Measurements from ENCODE around the gene HNRNPU.

DNA sequence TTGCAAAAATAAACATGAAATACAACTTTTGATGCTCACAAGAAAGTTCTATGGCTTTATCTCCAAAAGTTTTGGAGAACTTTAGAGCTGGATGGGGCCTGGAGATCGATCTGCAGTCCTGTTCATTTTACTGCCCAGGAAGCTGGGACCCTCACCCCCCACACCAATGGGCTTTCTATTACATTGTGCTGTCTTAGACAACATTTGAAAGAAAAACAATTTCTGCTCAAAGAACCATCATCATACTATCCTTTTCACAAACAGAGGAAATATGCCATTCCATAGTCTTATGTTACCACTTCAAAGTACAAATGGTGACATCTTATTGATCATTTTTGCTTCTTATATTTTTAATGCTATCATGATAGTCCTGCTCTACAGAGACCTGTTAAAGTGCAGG is 2.0 kb upstream of the HNRNPU start:
- TF ChIP-seq, protein P1, sequence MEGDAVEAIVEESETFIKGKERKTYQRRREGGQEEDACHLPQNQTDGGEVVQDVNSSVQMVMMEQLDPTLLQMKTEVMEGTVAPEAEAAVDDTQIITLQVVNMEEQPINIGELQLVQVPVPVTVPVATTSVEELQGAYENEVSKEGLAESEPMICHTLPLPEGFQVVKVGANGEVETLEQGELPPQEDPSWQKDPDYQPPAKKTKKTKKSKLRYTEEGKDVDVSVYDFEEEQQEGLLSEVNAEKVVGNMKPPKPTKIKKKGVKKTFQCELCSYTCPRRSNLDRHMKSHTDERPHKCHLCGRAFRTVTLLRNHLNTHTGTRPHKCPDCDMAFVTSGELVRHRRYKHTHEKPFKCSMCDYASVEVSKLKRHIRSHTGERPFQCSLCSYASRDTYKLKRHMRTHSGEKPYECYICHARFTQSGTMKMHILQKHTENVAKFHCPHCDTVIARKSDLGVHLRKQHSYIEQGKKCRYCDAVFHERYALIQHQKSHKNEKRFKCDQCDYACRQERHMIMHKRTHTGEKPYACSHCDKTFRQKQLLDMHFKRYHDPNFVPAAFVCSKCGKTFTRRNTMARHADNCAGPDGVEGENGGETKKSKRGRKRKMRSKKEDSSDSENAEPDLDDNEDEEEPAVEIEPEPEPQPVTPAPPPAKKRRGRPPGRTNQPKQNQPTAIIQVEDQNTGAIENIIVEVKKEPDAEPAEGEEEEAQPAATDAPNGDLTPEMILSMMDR (tag by site-specific recombination; IDR thresholded peaks at IDR 0.05) = no peak
- TF ChIP-seq ZNF645 (tag by site-specific recombination; IDR thresholded peaks at IDR 0.05) = no peak
- no peak for TF ChIP-seq ZNF274 (IDR thresholded peaks at IDR 0.05; ENCODE audit: low read length)
- TF ChIP-seq ZNF274 (tag by site-specific recombination; IDR thresholded peaks at IDR 0.05; ENCODE audit: borderline replicate concordance) = no peak
- TF ChIP-seq ZNF23 (tag by site-specific recombination; IDR thresholded peaks at IDR 0.05; ENCODE audit: borderline replicate concordance) = no peak
- TF ChIP-seq, protein P2, sequence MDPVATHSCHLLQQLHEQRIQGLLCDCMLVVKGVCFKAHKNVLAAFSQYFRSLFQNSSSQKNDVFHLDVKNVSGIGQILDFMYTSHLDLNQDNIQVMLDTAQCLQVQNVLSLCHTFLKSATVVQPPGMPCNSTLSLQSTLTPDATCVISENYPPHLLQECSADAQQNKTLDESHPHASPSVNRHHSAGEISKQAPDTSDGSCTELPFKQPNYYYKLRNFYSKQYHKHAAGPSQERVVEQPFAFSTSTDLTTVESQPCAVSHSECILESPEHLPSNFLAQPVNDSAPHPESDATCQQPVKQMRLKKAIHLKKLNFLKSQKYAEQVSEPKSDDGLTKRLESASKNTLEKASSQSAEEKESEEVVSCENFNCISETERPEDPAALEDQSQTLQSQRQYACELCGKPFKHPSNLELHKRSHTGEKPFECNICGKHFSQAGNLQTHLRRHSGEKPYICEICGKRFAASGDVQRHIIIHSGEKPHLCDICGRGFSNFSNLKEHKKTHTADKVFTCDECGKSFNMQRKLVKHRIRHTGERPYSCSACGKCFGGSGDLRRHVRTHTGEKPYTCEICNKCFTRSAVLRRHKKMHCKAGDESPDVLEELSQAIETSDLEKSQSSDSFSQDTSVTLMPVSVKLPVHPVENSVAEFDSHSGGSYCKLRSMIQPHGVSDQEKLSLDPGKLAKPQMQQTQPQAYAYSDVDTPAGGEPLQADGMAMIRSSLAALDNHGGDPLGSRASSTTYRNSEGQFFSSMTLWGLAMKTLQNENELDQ (tag by site-specific recombination; IDR thresholded peaks at IDR 0.05; ENCODE audit: low read depth) = no peak
- TF ChIP-seq ZNF223 (tag by site-specific recombination; IDR thresholded peaks at IDR 0.05) = no peak
- TF ChIP-seq ZNF121 (tag by site-specific recombination; IDR thresholded peaks at IDR 0.05) = no peak
- no peak for TF ChIP-seq PRDM4 (tag by site-specific recombination; IDR thresholded peaks at IDR 0.05)
- TF ChIP-seq, protein P3, sequence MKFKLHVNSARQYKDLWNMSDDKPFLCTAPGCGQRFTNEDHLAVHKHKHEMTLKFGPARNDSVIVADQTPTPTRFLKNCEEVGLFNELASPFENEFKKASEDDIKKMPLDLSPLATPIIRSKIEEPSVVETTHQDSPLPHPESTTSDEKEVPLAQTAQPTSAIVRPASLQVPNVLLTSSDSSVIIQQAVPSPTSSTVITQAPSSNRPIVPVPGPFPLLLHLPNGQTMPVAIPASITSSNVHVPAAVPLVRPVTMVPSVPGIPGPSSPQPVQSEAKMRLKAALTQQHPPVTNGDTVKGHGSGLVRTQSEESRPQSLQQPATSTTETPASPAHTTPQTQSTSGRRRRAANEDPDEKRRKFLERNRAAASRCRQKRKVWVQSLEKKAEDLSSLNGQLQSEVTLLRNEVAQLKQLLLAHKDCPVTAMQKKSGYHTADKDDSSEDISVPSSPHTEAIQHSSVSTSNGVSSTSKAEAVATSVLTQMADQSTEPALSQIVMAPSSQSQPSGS (tag by site-specific recombination; IDR thresholded peaks at IDR 0.05; ENCODE audit: low read depth) = no peak
- TF ChIP-seq, protein P4, sequence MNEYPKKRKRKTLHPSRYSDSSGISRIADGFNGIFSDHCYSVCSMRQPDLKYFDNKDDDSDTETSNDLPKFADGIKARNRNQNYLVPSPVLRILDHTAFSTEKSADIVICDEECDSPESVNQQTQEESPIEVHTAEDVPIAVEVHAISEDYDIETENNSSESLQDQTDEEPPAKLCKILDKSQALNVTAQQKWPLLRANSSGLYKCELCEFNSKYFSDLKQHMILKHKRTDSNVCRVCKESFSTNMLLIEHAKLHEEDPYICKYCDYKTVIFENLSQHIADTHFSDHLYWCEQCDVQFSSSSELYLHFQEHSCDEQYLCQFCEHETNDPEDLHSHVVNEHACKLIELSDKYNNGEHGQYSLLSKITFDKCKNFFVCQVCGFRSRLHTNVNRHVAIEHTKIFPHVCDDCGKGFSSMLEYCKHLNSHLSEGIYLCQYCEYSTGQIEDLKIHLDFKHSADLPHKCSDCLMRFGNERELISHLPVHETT (tag by site-specific recombination; IDR thresholded peaks at IDR 0.05) = no peak
- TF ChIP-seq HOXC10 (CRISPR knock-in tag; IDR thresholded peaks at IDR 0.05) = no peak
